Activated CD4-positive, alpha-beta T cell treated with anti-CD3 and anti-CD28 coated beads for 24 hours (primary cell): ENCODE results near the gene TMEM87B.

Experiments
- DNase-seq, 2 donors: peaks; one replicate each; pipeline ENCODE4 v3.0.0-alpha.2; 2020; ENCODE audit warnings: low read depth in 2 of 2

TMEM87B gene

DNA sequence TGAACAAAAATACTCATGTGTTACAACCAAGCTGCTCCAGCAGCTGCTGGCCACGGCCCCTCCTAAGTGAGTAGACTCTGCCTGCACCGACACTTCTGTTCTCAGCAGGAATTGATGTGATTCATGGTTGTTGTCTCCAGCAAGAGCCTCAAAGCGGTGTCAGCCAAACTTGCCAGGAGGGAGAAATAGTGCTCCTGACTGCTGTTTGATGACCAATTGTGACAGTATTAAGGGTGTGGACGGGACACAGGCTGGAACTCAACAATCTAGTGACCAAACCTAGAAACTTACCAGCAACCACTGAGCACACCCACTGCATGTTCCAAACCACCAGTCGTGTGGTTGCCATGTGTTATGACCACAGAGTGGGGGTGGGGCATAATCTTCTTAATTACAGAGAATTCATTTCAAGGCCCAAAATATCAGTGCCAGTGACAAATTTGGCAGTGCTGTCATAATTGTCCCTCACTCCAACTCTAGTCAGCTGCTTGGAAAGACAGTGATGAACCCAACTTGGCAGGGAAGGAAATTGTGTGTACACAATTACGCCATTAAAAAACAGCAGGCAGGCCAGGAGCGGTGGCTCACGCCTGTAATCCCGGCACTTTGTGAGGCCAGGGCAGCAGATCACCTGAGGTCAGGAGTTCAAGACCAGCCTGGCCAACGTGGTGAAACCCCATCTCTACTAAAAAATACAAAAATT is 113.5 kb downstream of the TMEM87B start:
- no peak for DNase-seq
